Activated T-cell treated with anti-CD3 and anti-CD28 coated beads, Interleukin-2, amount 50 U/mL, for 72 hours (primary cell): ENCODE data around the gene SH2D3A. TPM values are rescaled to one million over a fixed set of nuclear protein-coding genes. Genes with fewer than 3 reads are reported as not detected.
"Not testable (repeated sequence)": the region's sequence is repeated elsewhere in the genome, so short reads cannot be mapped to it uniquely, and the experiment has no call there.

ENCODE experiments used
- ATAC-seq, 2 donors: fragments of 150-1000 bp; cut with Tn5 transposase; replicated peaks in 1 of 2; 2 replicates each; pipeline ENCODE4 v1.10.0; 2021; ENCODE audit warnings: moderate library complexity in 2 of 2, mild to moderate bottlenecking in 1 of 2
- DNase-seq, 2 donors: peaks; one replicate each; pipeline ENCODE4 v3.0.0; 2021 to 2022; ENCODE audit warnings: mixed read lengths in 1 of 2
- H3K27ac Mint-ChIP-seq: one replicate; pipeline ENCODE4 v1.8.0; 2022; ENCODE audit warnings: mild to moderate bottlenecking, moderate library complexity, mixed read lengths
- H3K27me3 Mint-ChIP-seq: one replicate; pipeline ENCODE4 v1.8.0; 2022; ENCODE audit warnings: low read depth, mixed read lengths
- H3K36me3 Mint-ChIP-seq, 2 donors: one replicate each; pipeline ENCODE4 v1.8.0; 2022; ENCODE audit warnings: mixed read lengths in 2 of 2, mild to moderate bottlenecking in 1 of 2; ENCODE audit not compliant: insufficient read depth in 2 of 2
- H3K4me1 Mint-ChIP-seq: one replicate; pipeline ENCODE4 v1.8.0; 2022; ENCODE audit warnings: low read depth, mixed read lengths
- H3K4me3 Mint-ChIP-seq, 2 donors: one replicate each; pipeline ENCODE4 v1.8.0; 2022; ENCODE audit warnings: mild to moderate bottlenecking in 2 of 2, mixed read lengths in 2 of 2, moderate library complexity in 2 of 2
- H3K9me3 Mint-ChIP-seq, 2 donors: one replicate each; pipeline ENCODE4 v1.8.0; 2022; ENCODE audit warnings: mixed read lengths in 2 of 2
- total RNA-seq, 2 donors: library from RNA; stranded (reverse); gene quantifications; one replicate each; pipeline ENCODE4 v1.2.3, GENCODE V29; 2022

Gene SH2D3A
- total RNA-seq, 2 donors from 2014 or later, result 19.9 to 24.5 TPM

DNA sequence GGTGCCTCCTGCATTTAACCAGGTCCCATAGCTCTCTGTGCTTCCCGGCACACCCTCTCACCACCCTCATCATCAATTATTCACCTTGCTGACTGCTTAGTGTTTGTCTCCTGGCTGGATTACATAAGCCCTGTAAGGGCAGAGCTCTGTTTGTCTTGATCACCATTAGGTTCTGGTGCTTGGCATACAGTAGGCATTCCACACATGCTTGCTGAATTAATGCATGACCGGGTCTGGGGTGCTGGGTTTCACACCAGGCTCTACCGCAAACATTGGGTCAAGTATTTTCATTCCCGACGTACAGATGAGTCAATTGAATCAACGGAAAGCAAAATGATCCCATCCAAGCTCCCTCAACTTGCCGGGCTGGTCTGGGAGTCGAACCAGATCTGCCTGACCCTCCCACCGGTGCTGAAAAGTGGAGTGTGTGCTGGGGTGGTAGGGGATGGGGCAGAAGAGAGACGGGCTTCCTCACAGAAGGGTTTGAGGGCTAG is 33.8 kb upstream of the SH2D3A start:
- Mint-ChIP-seq H3K27ac (peak overlapping the region; percentile 76), H3K9me3 (no peaks in the 10 kb centered on the region), H3K4me1 (peaks cover 63% of the 10 kb centered on the region), H3K4me3 (peak overlapping the region; percentile 89 to 97), H3K36me3 (peaks cover 2 to 7% of the 10 kb centered on the region in 2 donors), H3K27me3 (no peaks in the 10 kb centered on the region)
- peak; percentile 4 to 6 for ATAC-seq
- peak; percentile 18 to 27 for DNase-seq

DNA sequence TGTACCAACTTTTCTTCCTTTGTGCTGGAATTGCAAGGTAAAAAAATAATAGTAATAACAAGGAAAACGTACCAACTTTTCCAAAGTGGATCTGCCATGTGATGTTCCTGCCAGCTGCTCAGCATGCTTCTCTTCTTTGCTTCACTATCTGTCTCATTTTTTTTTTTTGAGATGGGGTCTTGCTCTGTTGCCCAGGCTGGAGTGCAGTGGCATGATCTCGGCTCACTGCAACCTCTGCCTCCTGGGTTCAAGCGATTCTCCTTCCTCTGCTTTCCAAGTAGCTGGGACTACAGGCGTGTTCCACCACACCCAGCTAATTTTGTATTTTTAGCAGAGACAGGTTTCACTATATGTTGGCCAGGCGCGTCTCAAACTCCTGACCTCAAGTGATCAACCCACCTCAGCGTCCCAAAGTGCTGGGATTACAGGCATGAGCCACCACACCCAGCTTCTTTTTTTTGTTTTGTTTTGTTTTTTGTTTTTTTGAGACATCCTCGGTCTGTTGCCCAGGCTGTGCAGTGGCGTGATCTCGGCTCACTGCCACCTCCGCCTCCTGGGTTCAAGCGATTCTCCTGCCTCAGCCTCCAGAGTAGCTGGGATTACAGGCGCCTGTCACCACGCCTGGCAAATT is 33.0 kb upstream of the SH2D3A start:
- Mint-ChIP-seq H3K4me3 (peak overlapping the region; percentile 89 to 97), H3K36me3 (peaks cover 6 to 12% of the 10 kb centered on the region in 2 donors), H3K27ac (peak overlapping the region; percentile 76), H3K4me1 (peaks cover 70% of the 10 kb centered on the region)
- H3K9me3 Mint-ChIP-seq, H3K27me3 Mint-ChIP-seq, DNase-seq, ATAC-seq: not testable (repeated sequence)

DNA sequence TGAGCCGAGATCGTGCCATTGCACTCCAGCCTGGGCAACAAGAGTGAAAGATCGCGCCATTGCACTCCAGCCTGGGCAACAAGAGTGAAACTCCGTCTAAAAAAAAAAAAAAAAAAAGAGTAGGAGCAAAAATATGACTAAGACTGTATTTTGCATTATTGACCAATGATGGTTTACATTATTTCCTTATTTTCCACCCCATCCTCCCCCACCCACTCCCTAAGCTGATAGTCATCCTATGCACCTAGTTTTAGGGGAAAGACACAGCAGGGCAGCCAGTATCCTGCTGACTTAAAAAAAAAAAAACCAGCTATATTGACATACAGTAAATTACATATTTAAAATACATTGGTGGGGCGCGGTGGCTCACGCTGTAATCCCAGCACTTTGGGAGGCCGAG is 30.4 kb upstream of the SH2D3A start:
- no peak overlapping the region for H3K4me3 Mint-ChIP-seq

DNA sequence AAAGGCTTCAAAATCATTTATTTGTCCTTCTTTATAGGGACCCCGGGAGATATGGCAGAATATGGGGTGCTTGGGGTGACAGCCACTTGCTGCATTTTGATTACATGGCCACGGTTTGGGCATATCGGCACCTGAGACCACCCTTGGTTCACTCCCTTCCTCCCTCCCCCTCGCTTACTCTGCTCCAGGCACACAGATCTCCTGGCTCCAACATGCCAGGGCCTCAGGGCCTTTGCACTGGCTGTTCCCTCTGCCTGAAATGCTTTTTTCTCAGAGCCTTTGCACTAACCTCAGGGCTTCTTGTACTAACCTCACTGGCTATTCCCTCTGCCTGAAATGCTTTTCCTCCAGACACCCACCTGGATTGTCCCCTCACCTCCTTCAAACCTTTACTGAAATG is 29.0 kb upstream of the SH2D3A start:
- ATAC-seq (no peak), DNase-seq (no peak)
- Mint-ChIP-seq H3K27ac (peak overlapping the region; percentile 3), H3K4me3 (no peak overlapping the region), H3K4me1 (peaks cover 77% of the 10 kb centered on the region), H3K36me3 (peaks cover 20 to 43% of the 10 kb centered on the region in 2 donors), H3K9me3 (peaks cover 4% of the 10 kb centered on the region in 2 donors), H3K27me3 (no peaks in the 10 kb centered on the region)

More for the DNA sequence above, 30.4 kb upstream of the SH2D3A start:
- Mint-ChIP-seq H3K4me1 (peaks cover 75% of the 10 kb centered on the region), H3K9me3 (peaks cover 4% of the 10 kb centered on the region in 2 donors), H3K27me3 (no peaks in the 10 kb centered on the region), H3K36me3 (peaks cover 12 to 33% of the 10 kb centered on the region in 2 donors), H3K27ac (no peak overlapping the region)
- DNase-seq (no peak), ATAC-seq (no peak)

DNA sequence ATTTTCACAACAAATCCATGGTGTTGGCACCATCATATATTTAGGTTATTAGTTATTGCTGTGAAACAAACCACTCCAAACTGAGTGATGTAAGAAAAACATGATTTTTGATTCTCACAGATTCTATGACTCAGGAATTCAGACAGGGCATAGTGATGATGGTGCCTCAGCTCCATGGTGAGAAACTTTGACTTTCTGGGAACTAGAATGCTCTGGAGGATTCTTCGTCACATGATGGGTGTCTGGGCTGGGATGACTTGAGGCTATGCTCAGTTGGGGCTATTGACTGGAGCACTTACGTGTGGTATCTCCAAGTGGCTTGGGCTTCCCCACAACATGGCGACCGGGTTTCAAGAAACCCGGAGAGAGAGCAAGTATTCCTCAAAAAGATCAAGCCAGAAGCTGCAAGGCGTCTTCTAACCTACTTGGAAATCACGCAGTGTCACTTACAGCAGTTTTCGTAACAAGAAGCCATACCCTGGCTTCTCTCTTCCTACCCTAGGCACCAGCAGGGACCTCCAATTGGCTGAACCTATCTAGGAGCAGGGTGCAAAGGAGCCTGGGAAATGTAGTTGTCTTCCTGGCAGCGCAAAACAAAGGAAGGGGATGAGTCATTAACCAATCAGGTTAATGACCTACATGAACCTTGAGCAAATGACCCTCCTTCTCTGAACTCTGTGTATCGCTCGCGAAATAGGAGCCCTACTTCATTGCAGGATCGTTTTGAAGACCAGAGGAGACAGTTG is 27.6 kb upstream of the SH2D3A start:
- no peak overlapping the region for H3K27ac Mint-ChIP-seq
- H3K4me1 Mint-ChIP-seq, result peaks cover 74% of the 10 kb centered on the region
- no peaks in the 10 kb centered on the region for H3K27me3 Mint-ChIP-seq
- ATAC-seq, result peak in 1 of 2 donors; percentile 11
- DNase-seq, result no peak
- H3K4me3 Mint-ChIP-seq, result no peak overlapping the region
- peaks cover 21 to 47% of the 10 kb centered on the region in 2 donors for H3K36me3 Mint-ChIP-seq
- H3K9me3 Mint-ChIP-seq, result peaks cover 4% of the 10 kb centered on the region in 2 donors

DNA sequence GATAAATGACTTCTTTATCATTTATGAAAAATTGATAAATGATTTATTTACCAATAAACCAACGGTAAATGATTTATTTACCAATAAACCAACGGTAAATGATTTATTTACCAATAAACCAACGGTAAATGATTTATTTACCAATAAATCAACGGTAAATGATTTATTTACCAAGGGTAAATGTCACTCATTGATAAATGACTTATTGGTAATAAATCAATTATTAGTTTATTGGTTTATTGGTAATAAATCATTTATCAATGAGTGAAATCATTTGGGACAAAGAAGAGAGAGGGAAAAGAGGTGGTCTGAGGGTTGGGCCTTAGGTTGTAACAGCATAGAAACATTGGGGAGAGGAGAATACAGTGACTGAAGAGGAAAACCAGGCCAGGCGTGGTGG is 26.7 kb upstream of the SH2D3A start:
- peaks cover 21 to 47% of the 10 kb centered on the region in 2 donors for H3K36me3 Mint-ChIP-seq
- peaks cover 77% of the 10 kb centered on the region for H3K4me1 Mint-ChIP-seq

DNA sequence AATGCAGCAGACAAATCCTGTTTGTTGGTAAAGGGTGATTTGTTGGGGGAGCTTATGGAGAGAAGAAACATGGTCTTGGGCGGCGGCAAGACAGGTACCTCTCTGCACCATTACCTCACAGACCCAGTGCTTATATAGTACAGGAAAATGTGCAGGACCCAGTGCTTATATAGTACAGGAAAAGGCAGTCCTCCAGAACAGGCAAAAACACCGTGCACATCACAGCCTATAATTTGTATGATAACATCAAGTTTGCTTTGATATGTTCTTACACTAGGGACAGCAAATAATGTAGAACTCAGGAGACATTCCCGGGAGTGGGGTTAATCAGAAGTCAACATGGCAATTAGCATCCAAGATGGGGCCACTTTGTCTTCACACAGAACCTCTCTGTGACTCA is 26.2 kb upstream of the SH2D3A start:
- ATAC-seq (no peak), DNase-seq (no peak)
- Mint-ChIP-seq H3K36me3 (peaks cover 21 to 47% of the 10 kb centered on the region in 2 donors), H3K9me3 (peaks cover 4% of the 10 kb centered on the region in 2 donors), H3K4me1 (peaks cover 83% of the 10 kb centered on the region), H3K27me3 (no peaks in the 10 kb centered on the region), H3K27ac (peak overlapping the region; percentile 68), H3K4me3 (no peak overlapping the region)

More for the DNA sequence above, 26.7 kb upstream of the SH2D3A start:
- peak overlapping the region; percentile 1 for H3K27ac Mint-ChIP-seq
- H3K27me3 Mint-ChIP-seq, result no peaks in the 10 kb centered on the region
- ATAC-seq (no peak), DNase-seq (no peak)
- H3K9me3 Mint-ChIP-seq, result peaks cover 4% of the 10 kb centered on the region in 2 donors
- no peak overlapping the region for H3K4me3 Mint-ChIP-seq

DNA sequence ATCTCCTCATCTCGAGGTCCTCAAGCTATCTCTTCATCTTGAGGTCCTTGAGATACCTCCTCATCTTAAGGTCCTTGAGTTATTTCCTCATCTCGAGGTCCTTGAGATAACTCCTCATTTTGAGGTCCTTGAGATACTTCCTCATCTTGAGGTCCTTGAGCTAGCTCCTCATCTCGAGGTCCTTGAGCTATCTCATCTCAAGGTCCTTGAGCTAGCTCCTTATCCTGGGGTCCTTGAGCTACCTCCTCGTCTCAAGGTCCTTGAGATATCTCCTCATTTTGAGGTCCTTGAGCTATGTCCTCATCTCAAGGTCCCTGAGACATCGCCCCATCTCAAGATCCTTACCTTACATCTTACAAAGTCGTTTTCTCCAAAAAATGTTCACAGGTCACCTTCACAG is 24.0 kb upstream of the SH2D3A start:
- H3K9me3 Mint-ChIP-seq, result peaks cover 4% of the 10 kb centered on the region in 2 donors
- no peak for DNase-seq
- H3K27ac Mint-ChIP-seq, result peak overlapping the region; percentile 26
- no peak for ATAC-seq
- H3K4me1 Mint-ChIP-seq, result peaks cover 70% of the 10 kb centered on the region
- no peaks in the 10 kb centered on the region for H3K27me3 Mint-ChIP-seq
- peaks cover 24 to 43% of the 10 kb centered on the region in 2 donors for H3K36me3 Mint-ChIP-seq
- no peak overlapping the region for H3K4me3 Mint-ChIP-seq

DNA sequence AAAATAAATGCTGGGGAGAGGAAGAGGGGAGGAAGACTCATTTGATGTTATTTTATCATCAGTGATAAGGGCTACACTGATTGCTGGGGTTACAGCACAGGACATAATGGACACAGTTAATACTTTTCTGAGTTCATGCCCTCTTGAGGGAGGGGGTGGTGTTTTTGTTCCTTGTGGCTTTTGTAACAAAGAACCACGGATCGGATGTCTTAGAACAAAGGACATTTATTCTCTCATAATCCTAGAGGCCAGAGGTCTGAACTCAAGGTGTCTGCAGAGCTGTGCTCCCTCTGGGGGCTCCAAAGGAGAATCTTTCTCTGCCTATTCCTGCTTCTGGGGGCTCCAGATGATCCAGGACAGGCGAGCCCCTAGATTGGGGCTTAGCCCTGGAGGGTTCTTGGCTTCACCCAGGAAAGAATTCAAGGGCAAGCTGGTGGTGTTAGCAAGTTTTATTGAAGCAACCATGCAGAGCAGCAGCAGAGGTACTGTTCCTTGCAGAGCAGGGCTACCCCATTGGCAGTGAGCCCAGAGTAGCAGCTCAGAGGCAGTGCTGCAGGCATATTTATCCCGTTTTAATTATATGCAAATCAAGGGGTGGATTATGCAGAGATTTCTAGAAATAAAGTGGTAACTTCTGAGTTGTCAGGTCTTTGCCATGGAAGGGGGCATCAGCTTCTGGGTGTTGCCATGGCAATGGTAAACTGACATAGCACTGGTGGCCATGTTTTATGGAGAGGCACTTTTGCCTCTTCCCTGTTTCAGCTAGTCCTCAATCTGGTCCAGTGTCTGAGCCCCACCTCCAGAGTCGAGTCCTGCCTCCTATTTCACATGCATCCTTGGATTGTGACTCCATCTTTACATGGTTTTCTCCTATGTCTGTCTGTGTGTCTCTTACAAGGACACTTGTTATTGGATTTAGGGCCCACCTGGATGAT is 23.2 kb upstream of the SH2D3A start:
- DNase-seq (no peak), ATAC-seq (no peak)
- peaks cover 22 to 42% of the 10 kb centered on the region in 2 donors for H3K36me3 Mint-ChIP-seq
- H3K9me3 Mint-ChIP-seq, result peaks cover 4% of the 10 kb centered on the region in 2 donors
- H3K4me1 Mint-ChIP-seq, result peaks cover 69% of the 10 kb centered on the region
- H3K4me3 Mint-ChIP-seq, result no peak overlapping the region
- H3K27me3 Mint-ChIP-seq, result no peaks in the 10 kb centered on the region
- peak overlapping the region; percentile 26 for H3K27ac Mint-ChIP-seq

DNA sequence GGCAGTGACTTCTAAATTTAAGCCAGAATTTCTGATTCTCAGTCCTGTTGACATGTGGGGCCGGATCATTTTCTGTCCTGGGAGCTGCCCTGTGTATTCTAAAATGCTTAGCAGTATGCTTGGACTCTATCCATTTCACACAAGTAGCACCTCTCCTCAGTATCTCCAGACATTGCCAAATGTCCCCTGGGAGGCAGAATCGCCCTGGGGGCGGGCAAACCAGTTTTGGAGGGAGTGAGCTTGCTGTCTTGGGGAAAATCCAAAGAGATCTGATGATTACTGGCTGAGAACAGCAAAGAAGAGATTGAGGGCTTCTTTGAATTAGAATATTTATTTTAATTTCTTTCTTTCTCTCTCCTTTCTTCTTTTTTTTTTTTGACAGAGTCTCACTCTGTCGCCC is 21.7 kb upstream of the SH2D3A start:
- Mint-ChIP-seq H3K36me3 (peaks cover 22 to 38% of the 10 kb centered on the region in 2 donors), H3K27ac (no peak overlapping the region), H3K4me1 (peaks cover 65% of the 10 kb centered on the region), H3K9me3 (no peaks in the 10 kb centered on the region), H3K27me3 (no peaks in the 10 kb centered on the region), H3K4me3 (no peak overlapping the region)
- no peak for DNase-seq
- no peak for ATAC-seq

DNA sequence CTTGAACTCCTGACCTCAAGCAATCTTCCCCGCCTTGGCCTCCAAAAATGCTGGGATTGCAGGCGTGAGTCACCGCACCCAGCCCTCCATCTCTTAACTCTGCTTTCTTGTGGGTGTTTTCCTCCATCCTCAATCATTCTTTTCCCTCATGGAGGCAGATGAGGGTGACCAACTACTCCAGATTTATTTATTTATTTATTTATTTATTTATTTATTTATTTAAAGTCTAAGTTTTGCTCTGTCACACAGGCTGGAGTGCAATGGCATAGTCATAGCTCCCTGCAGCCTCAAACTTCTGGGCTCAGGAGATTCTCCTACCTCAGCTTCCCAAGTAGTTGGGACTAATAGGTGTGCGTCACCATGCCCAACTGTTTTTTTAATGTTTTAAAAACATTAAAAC is 20.2 kb upstream of the SH2D3A start:
- peaks cover 20 to 29% of the 10 kb centered on the region in 2 donors for H3K36me3 Mint-ChIP-seq
- DNase-seq, result no peak
- no peak overlapping the region for H3K27ac Mint-ChIP-seq
- H3K4me1 Mint-ChIP-seq, result peaks cover 64% of the 10 kb centered on the region
- H3K4me3 Mint-ChIP-seq, result no peak overlapping the region
- no peaks in the 10 kb centered on the region for H3K9me3 Mint-ChIP-seq
- no peaks in the 10 kb centered on the region for H3K27me3 Mint-ChIP-seq
- no peak for ATAC-seq

DNA sequence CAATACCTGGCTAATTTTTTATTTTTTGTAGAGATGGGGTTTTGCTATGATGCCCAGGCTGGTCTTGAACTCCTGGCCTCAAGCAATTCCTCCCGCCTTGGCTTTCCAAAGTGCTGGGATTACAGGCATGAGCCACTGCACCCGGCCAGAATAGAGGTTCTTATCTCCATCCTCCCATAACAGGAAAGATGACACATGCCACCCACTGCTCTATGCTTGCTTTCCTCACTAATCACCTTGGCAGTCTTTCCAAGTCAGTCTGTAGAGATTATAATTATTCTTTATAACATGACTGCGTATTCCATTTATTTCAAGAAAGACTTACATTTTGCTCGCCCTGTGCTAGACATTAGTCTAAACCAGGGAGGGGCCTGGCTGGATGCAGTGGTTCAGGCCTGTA is 12.0 kb upstream of the SH2D3A start:
- Mint-ChIP-seq H3K4me1 (peaks cover 68% of the 10 kb centered on the region), H3K4me3 (no peak overlapping the region), H3K9me3 (peaks cover 2 to 12% of the 10 kb centered on the region in 2 donors), H3K36me3 (peaks cover 19 to 41% of the 10 kb centered on the region in 2 donors), H3K27me3 (no peaks in the 10 kb centered on the region), H3K27ac (no peak overlapping the region)
- peak in 1 of 2 donors; percentile 26 for ATAC-seq
- no peak for DNase-seq
